ENCODE results near the gene IL1RAP. TPM values are rescaled to one million over a fixed set of nuclear protein-coding genes. Genes with fewer than 3 reads are reported as not detected.
"Not testable (repeated sequence)": the region's sequence is repeated elsewhere in the genome, so short reads cannot be mapped to it uniquely, and the experiment has no call there.

Gene IL1RAP
- total and polyA plus RNA-seq, 10 donors: 1.1 to 47.4 (median 24.6) TPM

DNA sequence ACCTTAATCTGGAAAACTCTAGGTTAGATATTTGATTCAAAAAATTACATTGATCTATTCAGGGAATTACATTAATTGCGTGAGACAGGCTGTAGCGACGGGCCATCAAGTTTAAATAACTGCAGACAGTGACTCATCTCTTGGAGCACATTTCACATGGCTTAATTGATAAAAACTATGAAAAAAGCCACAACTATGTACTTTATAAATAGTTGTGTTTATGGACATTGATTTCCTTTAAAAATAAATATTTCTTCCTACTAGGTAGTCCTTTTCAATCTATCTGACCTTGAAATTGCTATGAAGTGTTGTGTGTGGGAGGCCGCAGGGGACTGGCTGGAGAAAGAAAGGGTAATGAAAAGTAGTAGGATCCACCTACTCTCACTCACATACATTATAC is 157.8 kb downstream of the IL1RAP start:
- H3K36me3 ChIP-seq: no peaks in the 10 kb centered on the region
- no peak for DNase-seq
- H3K4me3 ChIP-seq: no peak overlapping the region
- TF ChIP-seq POLR2A (IDR thresholded peaks at IDR 0.05) (no peak), POLR2AphosphoS5 (IDR thresholded peaks at IDR 0.05) (no peak)
- TF ChIP-seq, protein P1, sequence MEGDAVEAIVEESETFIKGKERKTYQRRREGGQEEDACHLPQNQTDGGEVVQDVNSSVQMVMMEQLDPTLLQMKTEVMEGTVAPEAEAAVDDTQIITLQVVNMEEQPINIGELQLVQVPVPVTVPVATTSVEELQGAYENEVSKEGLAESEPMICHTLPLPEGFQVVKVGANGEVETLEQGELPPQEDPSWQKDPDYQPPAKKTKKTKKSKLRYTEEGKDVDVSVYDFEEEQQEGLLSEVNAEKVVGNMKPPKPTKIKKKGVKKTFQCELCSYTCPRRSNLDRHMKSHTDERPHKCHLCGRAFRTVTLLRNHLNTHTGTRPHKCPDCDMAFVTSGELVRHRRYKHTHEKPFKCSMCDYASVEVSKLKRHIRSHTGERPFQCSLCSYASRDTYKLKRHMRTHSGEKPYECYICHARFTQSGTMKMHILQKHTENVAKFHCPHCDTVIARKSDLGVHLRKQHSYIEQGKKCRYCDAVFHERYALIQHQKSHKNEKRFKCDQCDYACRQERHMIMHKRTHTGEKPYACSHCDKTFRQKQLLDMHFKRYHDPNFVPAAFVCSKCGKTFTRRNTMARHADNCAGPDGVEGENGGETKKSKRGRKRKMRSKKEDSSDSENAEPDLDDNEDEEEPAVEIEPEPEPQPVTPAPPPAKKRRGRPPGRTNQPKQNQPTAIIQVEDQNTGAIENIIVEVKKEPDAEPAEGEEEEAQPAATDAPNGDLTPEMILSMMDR (IDR thresholded peaks at IDR 0.05 in 8 of 11, conservative IDR thresholded peaks at IDR 0.05 in 3 of 11): no peak
- intact Hi-C loops (cut with DNase I; ENCODE audit: low total_unique reads): no loop called here
- H3K27me3 ChIP-seq (replicated peaks in 1 of 7): no peaks in the 10 kb centered on the region
- H3K9me3 ChIP-seq: no peaks in the 10 kb centered on the region
- 91 to 97% (median 94%) methylated on average over 4 of the region's 4 CpGs for WGBS, 5 donors
- no peak overlapping the region for H3K27ac ChIP-seq
- no peaks in the 10 kb centered on the region for H3K4me1 ChIP-seq

DNA sequence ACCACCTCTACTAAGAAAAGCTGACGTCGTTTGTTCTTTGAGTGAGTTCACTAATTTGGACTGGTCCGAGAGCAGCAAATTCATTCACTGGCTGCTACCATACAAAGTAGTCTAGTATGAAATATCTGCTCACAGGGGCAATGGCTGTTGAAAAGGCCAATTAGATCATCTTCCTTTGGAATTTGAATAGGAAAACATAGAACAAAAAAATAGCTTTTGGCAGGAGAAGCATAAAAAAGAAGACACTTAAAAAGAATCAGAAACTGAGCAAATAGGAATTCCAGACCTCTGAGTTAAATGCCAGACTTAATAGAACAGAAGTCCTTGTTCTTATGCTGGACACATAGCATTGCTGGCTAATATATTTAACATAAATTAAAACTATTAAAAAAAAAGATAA is 159.3 kb downstream of the IL1RAP start:
- Histone ChIP-seq H3K27me3 (replicated peaks in 1 of 7) (no peaks in the 10 kb centered on the region), H3K4me3 (no peak overlapping the region), H3K4me1 (no peaks in the 10 kb centered on the region), H3K27ac (no peak overlapping the region), H3K9me3 (peaks cover 0 to 8% (median 3%) of the 10 kb centered on the region in 8 donors), H3K36me3 (no peaks in the 10 kb centered on the region)
- WGBS, 5 donors: 80 to 94% (median 89%) methylated on average over 3 of the region's 3 CpGs
- intact Hi-C loops (cut with DNase I; ENCODE audit: low total_unique reads): no loop called here
- TF ChIP-seq, protein P1 (IDR thresholded peaks at IDR 0.05 in 8 of 11, conservative IDR thresholded peaks at IDR 0.05 in 3 of 11): no peak
- TF ChIP-seq POLR2AphosphoS5 (IDR thresholded peaks at IDR 0.05) (no peak), POLR2A (IDR thresholded peaks at IDR 0.05) (no peak)
- no peak for DNase-seq

DNA sequence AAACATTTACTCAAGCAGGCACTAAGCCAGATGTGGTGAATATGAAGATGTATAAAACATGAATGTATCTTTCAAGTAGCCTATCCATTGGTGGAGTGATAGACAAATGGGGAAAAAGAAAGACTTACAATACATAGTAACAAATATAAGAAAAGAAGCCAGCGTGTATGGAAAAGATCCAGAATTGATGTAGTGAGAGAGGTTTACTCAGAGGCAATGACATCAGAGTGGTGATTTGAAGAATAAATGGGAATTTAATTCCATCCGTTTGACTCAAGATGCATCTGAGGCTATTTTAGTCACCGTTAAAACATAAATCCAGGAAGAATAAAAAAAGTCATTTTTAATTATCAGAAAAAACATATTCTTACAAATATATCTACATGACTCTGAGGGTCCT is 162.6 kb downstream of the IL1RAP start:
- Histone ChIP-seq H3K4me3 (no peak overlapping the region), H3K27me3 (replicated peaks in 1 of 7) (no peaks in the 10 kb centered on the region), H3K27ac (no peak overlapping the region), H3K9me3 (peaks cover 0 to 8% (median 3%) of the 10 kb centered on the region in 8 donors), H3K4me1 (no peaks in the 10 kb centered on the region), H3K36me3 (no peaks in the 10 kb centered on the region)
- intact Hi-C loops (cut with DNase I; ENCODE audit: low total_unique reads): no loop called here
- TF ChIP-seq POLR2AphosphoS5 (IDR thresholded peaks at IDR 0.05) (no peak), POLR2A (IDR thresholded peaks at IDR 0.05) (no peak)
- TF ChIP-seq, protein P1 (IDR thresholded peaks at IDR 0.05 in 8 of 11, conservative IDR thresholded peaks at IDR 0.05 in 3 of 11): no peak
- no peak for DNase-seq
- WGBS, 5 donors: 89 to 97% (median 91%) methylated on average over 3 of the region's 3 CpGs

DNA sequence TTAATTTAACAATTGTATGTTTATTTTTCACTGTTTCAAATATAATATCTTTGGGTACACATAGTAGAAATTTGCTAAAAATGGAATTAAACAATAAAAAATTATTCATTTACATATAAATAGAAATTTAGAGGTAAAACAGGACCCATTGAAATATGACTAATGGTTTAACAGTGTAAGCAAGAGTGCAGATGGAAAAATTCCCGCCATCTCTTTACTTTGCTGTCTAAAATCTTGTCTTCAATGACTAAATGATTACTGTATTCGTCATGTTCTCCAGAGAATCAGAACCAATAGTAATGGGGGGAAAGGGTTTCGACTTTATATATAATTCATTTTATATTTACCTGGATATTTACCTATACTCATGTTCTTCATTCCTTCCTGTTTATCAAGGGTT is 163.1 kb downstream of the IL1RAP start:
- intact Hi-C loops (cut with DNase I; ENCODE audit: low total_unique reads): no loop called here
- 84 to 93% (median 91%) methylated on average over 3 of the region's 3 CpGs for WGBS, 5 donors
- no peak for TF ChIP-seq POLR2AphosphoS5 (IDR thresholded peaks at IDR 0.05)
- TF ChIP-seq, protein P1 (IDR thresholded peaks at IDR 0.05 in 8 of 11, conservative IDR thresholded peaks at IDR 0.05 in 3 of 11): no peak
- no peak for TF ChIP-seq POLR2A (IDR thresholded peaks at IDR 0.05)

DNA sequence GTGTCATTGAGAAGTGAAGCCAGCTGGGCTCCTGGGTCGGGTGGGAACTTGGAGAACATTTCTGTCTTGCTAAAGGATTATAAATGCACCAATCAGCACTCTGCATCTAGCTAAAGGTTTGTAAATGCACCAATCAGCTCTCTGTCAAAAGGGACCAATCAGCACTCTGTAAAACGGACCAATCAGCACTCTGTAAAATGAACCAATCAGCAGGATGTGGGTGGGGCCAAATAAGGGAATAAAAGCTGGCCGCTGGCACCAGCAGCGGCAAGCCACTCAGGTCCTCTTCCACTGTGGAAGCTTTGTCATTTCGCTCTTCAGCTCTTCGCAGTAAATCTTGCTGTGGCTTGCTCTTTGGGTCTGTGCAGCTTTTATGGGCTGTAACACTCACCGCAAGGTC is 164.0 kb downstream of the IL1RAP start:
- H3K27ac ChIP-seq; H3K9me3 ChIP-seq; H3K27me3 ChIP-seq (replicated peaks in 1 of 7); DNase-seq; intact Hi-C loops (cut with DNase I; ENCODE audit: low total_unique reads); H3K4me3 ChIP-seq; H3K4me1 ChIP-seq; H3K36me3 ChIP-seq: not testable (repeated sequence)
- 86 to 91% (median 88%) methylated on average over 7 of the region's 7 CpGs for WGBS, 5 donors

More for the DNA sequence above, 163.1 kb downstream of the IL1RAP start:
- no peaks in the 10 kb centered on the region for H3K36me3 ChIP-seq
- H3K4me1 ChIP-seq: no peaks in the 10 kb centered on the region
- no peak overlapping the region for H3K4me3 ChIP-seq
- H3K9me3 ChIP-seq: peaks cover 0 to 8% (median 3%) of the 10 kb centered on the region in 8 donors
- DNase-seq: no peak
- no peak overlapping the region for H3K27ac ChIP-seq
- no peaks in the 10 kb centered on the region for H3K27me3 ChIP-seq (replicated peaks in 1 of 7)

Data from spleen (tissue), 11 donors.